GM23248 (cell line): ENCODE results near the gene GCHFR. TPM values are rescaled to one million over a fixed set of nuclear protein-coding genes. Genes with fewer than 3 reads are reported as not detected.
A peak's percentile ranks its signal among the peaks of the same experiment; 100 is the strongest.

Experiments used
- DNase-seq: peaks from one replicate; pipeline ENCODE4 v3.0.0-alpha.2; 2015
- H2AFZ ChIP-seq: fragments of 200-600 bp; sonication (generic); 2 replicates; pipeline ENCODE4 v1.6.1; 2016; ENCODE audit warnings: antibody characterized with exemption
- H3F3A ChIP-seq: fragments of 200-600 bp; sonication (generic); 2 replicates; pipeline ENCODE4 v1.6.1; 2016; ENCODE audit warnings: mild to moderate bottlenecking, antibody characterized with exemption, mixed run types; ENCODE audit not compliant: insufficient read depth
- H3K27ac ChIP-seq: fragments of 200-600 bp; sonication (generic); 2 replicates; pipeline ENCODE4 v1.5.1; 2016; ENCODE audit warnings: mild to moderate bottlenecking
- H3K27me3 ChIP-seq: fragments of 200-600 bp; sonication (generic); replicated peaks from 2 replicates; pipeline ENCODE4 v1.6.1; 2016; ENCODE audit warnings: mild to moderate bottlenecking; ENCODE audit not compliant: insufficient read depth
- H3K36me3 ChIP-seq: fragments of 200-600 bp; sonication (generic); 2 replicates; pipeline ENCODE4 v1.6.1; 2016; ENCODE audit warnings: low read depth, mild to moderate bottlenecking
- H3K4me1 ChIP-seq: fragments of 200-600 bp; sonication (generic); 2 replicates; pipeline ENCODE4 v1.6.1; 2016; ENCODE audit warnings: mild to moderate bottlenecking; ENCODE audit not compliant: insufficient read depth
- H3K4me2 ChIP-seq: fragments of 200-600 bp; sonication (generic); one replicate; pipeline ENCODE4 v1.6.1; 2016; ENCODE audit warnings: mild to moderate bottlenecking; ENCODE audit not compliant: unreplicated experiment
- H3K4me3 ChIP-seq: fragments of 200-600 bp; sonication (generic); 2 replicates; pipeline ENCODE4 v1.5.1; 2016; ENCODE audit warnings: mild to moderate bottlenecking
- H3K79me2 ChIP-seq: fragments of 200-600 bp; sonication (generic); 2 replicates; pipeline ENCODE4 v1.6.1; 2016; ENCODE audit warnings: mild to moderate bottlenecking; ENCODE audit not compliant: insufficient read depth
- H3K9ac ChIP-seq: fragments of 200-600 bp; sonication (generic); 2 replicates; pipeline ENCODE4 v1.6.1; 2016; ENCODE audit warnings: mild to moderate bottlenecking
- H3K9me2 ChIP-seq: fragments of 200-600 bp; sonication (generic); 2 replicates; pipeline ENCODE4 v1.6.1; 2016; ENCODE audit warnings: mixed run types, mild to moderate bottlenecking, moderate library complexity; ENCODE audit not compliant: insufficient read depth
- H3K9me3 ChIP-seq: fragments of 200-600 bp; sonication (generic); one replicate; pipeline ENCODE4 v1.6.1; 2017; ENCODE audit warnings: low read depth
- H4K20me1 ChIP-seq: fragments of 200-600 bp; sonication (generic); 2 replicates; pipeline ENCODE4 v1.6.0; 2016; ENCODE audit not compliant: insufficient read depth
- EZH2 ChIP-seq: fragments of 200-600 bp; sonication (generic); IDR thresholded peaks from 2 replicates; pipeline ENCODE4 v1.6.1; 2018; ENCODE audit warnings: antibody characterized with exemption, mild to moderate bottlenecking; ENCODE audit not compliant: insufficient read depth, poor library complexity, severe bottlenecking
- EZH2phosphoT487 ChIP-seq: fragments of 200-600 bp; sonication (generic); IDR thresholded peaks from 2 replicates; pipeline ENCODE4 v1.6.1; 2018; ENCODE audit warnings: antibody characterized with exemption, moderate library complexity, mild to moderate bottlenecking, low read depth; ENCODE audit not compliant: insufficient read depth
- WGBS, 2 experiments: methylation state at CpG; one replicate each; pipeline ENCODE4 v1.1.6; 2015 to 2017; ENCODE audit warnings: low lambda C conversion rate in 2 of 2, low coverage in 1 of 2; ENCODE audit errors: missing lambda C conversion rate in 2 of 2; 5-methylcytosine and 5-hydroxymethylcytosine counted together
- in situ Hi-C: fragments of 300-500 bp; cut with MboI; formaldehyde crosslinking; loops from 2 replicates; pipeline ENCODE4 v1.15.0; 2020
- polyA plus RNA-seq: library from polyadenylated mRNA; unstranded; fragments of >200 nt; fragmentation: Nextera tagmentation; extraction: Ambion mirVana; gene quantifications from 2 replicates; pipeline ENCODE4 v1.2.1, GENCODE V29; 2016
- total RNA-seq: library from RNA; depleted of rRNA; stranded (reverse); fragments of >200 nt; shearing (Covaris generic); gene quantifications from 2 replicates; pipeline ENCODE4 v1.2.3, GENCODE V29; 2014

The GCHFR gene
- total and polyA plus RNA-seq, 2 experiments from 2014 or later = 0.54 to 2.3 TPM

- Histone ChIP-seq H3F3A (peaks cover 14% of the 10 kb centered on the region; the same call in 1 of the 2 replicates), H3K9me3 (no peaks in the 10 kb centered on the region), H3K9ac (no peak overlapping the region), H3K79me2 (no peaks in the 10 kb centered on the region), H3K9me2 (no peaks in the 10 kb centered on the region), H3K4me3 (no peak overlapping the region), H4K20me1 (no peaks in the 10 kb centered on the region), H3K4me2 (no peak overlapping the region), H3K27ac (no peak overlapping the region), H2AFZ (no peak overlapping the region), H3K36me3 (peaks cover 6% of the 10 kb centered on the region; the same call in 1 of the 2 replicates), H3K27me3 (no peaks in the 10 kb centered on the region), H3K4me1 (0 out of 2 replicates have a peak, but pooled peaks cover 6% of the 10 kb centered on the region)
- 95% methylated on average over 4 of the region's 4 CpGs for WGBS, 2 experiments
- DNase-seq = no peak
- in situ Hi-C loops = no loop called here
- TF ChIP-seq EZH2 (no peak), EZH2phosphoT487 (no peak)
Measured at GRCh38 chr15:40722354-40722753, 41.5 kb upstream of the GCHFR start.

GRCh38 chr15:40722934-40723333 lies 40.9 kb upstream of the GCHFR start:
- Histone ChIP-seq H3K27ac (no peak overlapping the region), H3K4me1 (0 out of 2 replicates have a peak, but pooled peaks cover 6% of the 10 kb centered on the region), H4K20me1 (no peaks in the 10 kb centered on the region), H2AFZ (no peak overlapping the region), H3K9ac (no peak overlapping the region), H3F3A (peaks cover 14% of the 10 kb centered on the region; the same call in 1 of the 2 replicates), H3K9me3 (no peaks in the 10 kb centered on the region), H3K27me3 (no peaks in the 10 kb centered on the region), H3K4me2 (no peak overlapping the region), H3K4me3 (no peak overlapping the region), H3K36me3 (peaks cover 6% of the 10 kb centered on the region; the same call in 1 of the 2 replicates), H3K79me2 (no peaks in the 10 kb centered on the region), H3K9me2 (no peaks in the 10 kb centered on the region)
- in situ Hi-C loops = no loop called here
- TF ChIP-seq EZH2phosphoT487 (no peak), EZH2 (no peak)
- WGBS, 2 experiments = 92 to 95% methylated on average over 2 of the region's 2 CpGs
- DNase-seq = peak; percentile 39

- H3K4me2 ChIP-seq = no peak overlapping the region
- H3K36me3 ChIP-seq = peaks cover 6% of the 10 kb centered on the region; the same call in 1 of the 2 replicates
- H3F3A ChIP-seq = peaks cover 14% of the 10 kb centered on the region; the same call in 1 of the 2 replicates
Measured at GRCh38 chr15:40723919-40724318, 39.9 kb upstream of the GCHFR start.

GRCh38 chr15:40731034-40731433 lies 32.8 kb upstream of the GCHFR start:
- no peaks in the 10 kb centered on the region for H4K20me1 ChIP-seq
- H3K9me3 ChIP-seq = no peaks in the 10 kb centered on the region
- DNase-seq = no peak
- in situ Hi-C loops = no loop called here
- no peaks in the 10 kb centered on the region for H3K79me2 ChIP-seq
- H3K9ac ChIP-seq = no peak overlapping the region
- H3K9me2 ChIP-seq = no peaks in the 10 kb centered on the region
- H3K4me2 ChIP-seq = no peak overlapping the region
- no peak overlapping the region for H2AFZ ChIP-seq
- H3F3A ChIP-seq = 0 out of 2 replicates have a peak, but pooled peaks cover 3% of the 10 kb centered on the region
- WGBS, 2 experiments = 84 to 89% methylated on average over 3 of the region's 3 CpGs
- H3K27ac ChIP-seq = no peak overlapping the region
- peaks cover 26% of the 10 kb centered on the region for H3K36me3 ChIP-seq
- no peaks in the 10 kb centered on the region for H3K27me3 ChIP-seq
- TF ChIP-seq EZH2 = no peak
- TF ChIP-seq EZH2phosphoT487 = no peak
- H3K4me1 ChIP-seq = no peaks in the 10 kb centered on the region
- H3K4me3 ChIP-seq = no peak overlapping the region

More at GRCh38 chr15:40723919-40724318, 39.9 kb upstream of the GCHFR start:
- WGBS, 2 experiments = 85% methylated on average over 2 of the region's 2 CpGs
- no peak overlapping the region for H3K9ac ChIP-seq
- in situ Hi-C loops = no loop called here
- no peak for TF ChIP-seq EZH2
- DNase-seq = no peak
- no peaks in the 10 kb centered on the region for H3K79me2 ChIP-seq
- H3K27ac ChIP-seq = no peak overlapping the region
- no peak overlapping the region for H3K4me3 ChIP-seq
- H2AFZ ChIP-seq = no peak overlapping the region
- no peaks in the 10 kb centered on the region for H4K20me1 ChIP-seq
- H3K9me3 ChIP-seq = no peaks in the 10 kb centered on the region
- H3K9me2 ChIP-seq = no peaks in the 10 kb centered on the region
- H3K4me1 ChIP-seq = 0 out of 2 replicates have a peak, but pooled peaks cover 6% of the 10 kb centered on the region
- H3K27me3 ChIP-seq = no peaks in the 10 kb centered on the region

GRCh38 chr15:40736575-40736974 lies 27.3 kb upstream of the GCHFR start:
- no peak for DNase-seq
- Histone ChIP-seq H3K4me3 (no peak overlapping the region), H3K36me3 (peaks cover 38% of the 10 kb centered on the region), H3K9ac (no peak overlapping the region), H3K27ac (no peak overlapping the region), H3K4me2 (no peak overlapping the region), H3K4me1 (no peaks in the 10 kb centered on the region), H3K9me2 (no peaks in the 10 kb centered on the region), H2AFZ (no peak overlapping the region), H3K79me2 (no peaks in the 10 kb centered on the region), H3F3A (0 out of 2 replicates have a peak, but pooled peaks cover 3% of the 10 kb centered on the region), H3K27me3 (no peaks in the 10 kb centered on the region), H3K9me3 (no peaks in the 10 kb centered on the region), H4K20me1 (no peaks in the 10 kb centered on the region)
- 91 to 93% methylated on average over 4 of the region's 4 CpGs for WGBS, 2 experiments
- in situ Hi-C loops = no loop called here
- TF ChIP-seq EZH2 (no peak), EZH2phosphoT487 (no peak)
